Right ventricle myocardium superior (tissue), 1 donor: ENCODE data around the gene ZNF124. TPM values are rescaled to one million over a fixed set of nuclear protein-coding genes. Genes with fewer than 3 reads are reported as not detected.
"Not testable (repeated sequence)": the region's sequence is repeated elsewhere in the genome, so short reads cannot be mapped to it uniquely, and the experiment has no call there.

Source experiments
- ATAC-seq: fragments of 200-7000 bp; cut with Tn5 transposase; one replicate; pipeline ENCODE4 v1.9.1; 2020; ENCODE audit warnings: mild to moderate bottlenecking; ENCODE audit not compliant: poor library complexity
- DNase-seq: peaks from one replicate; pipeline ENCODE4 v3.0.0-alpha.2; 2020
- intact Hi-C: fragments of 100-400 bp; cut with DNase I; formaldehyde crosslinking; loops from one replicate; pipeline ENCODE4 v1.11.2; 2022
- long read RNA-seq: library from polyadenylated mRNA; unstranded; transcript quantifications from one replicate; pipeline ENCODE4 v2.0.0, GENCODE V29; 2021
- total RNA-seq: library from RNA; stranded (reverse); fragmentation: NEBNext Ultra II Directional; extraction: Animal tissue kit (Norgen Biotek cat#: 25700); gene quantifications from one replicate; pipeline ENCODE4 v1.2.1, GENCODE V29; 2021
- donor health status: DM: no; HTN: yes; CAD: no; lungs with severe emphysema.

Gene ZNF124
- total RNA-seq = 6.7 TPM
- long read RNA-seq, partial matches to known transcripts = 0 of 3 reads
- long read RNA-seq, other reads (novel, unspliced or antisense) = 0 of 3 reads

- intact Hi-C loops = not testable (repeated sequence)
- ATAC-seq = peak; percentile 100
Measured at GRCh38 chr1:247171875-247172563, at the start of gene ZNF124. Gene ZNF124 (minus strand): TSS chr1:247172020. CDS start chr1:247171877, 143 bp downstream.

DNA sequence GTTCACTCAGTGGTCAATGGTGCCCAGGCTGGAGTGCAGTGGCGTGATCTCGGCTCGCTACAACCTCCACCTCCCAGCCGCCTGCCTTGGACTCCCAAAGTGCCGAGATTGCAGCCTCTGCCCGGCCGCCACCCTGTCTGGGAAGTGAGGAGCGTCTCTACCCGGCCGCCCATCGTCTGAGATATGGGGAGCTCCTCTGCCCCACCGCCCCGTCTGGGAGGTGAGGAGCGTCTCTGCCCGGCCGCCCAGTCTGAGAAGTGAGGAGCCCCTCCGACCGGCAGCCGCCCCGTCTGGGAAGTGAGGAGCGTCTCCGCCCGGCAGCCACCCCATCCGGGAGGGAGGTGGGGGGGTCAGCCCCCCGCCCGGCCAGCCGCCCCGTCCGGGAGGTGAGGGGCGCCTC lies 48.5 kb upstream of the ZNF124 start:
- ATAC-seq, intact Hi-C loops, DNase-seq: not testable (repeated sequence)

More at GRCh38 chr1:247171875-247172563, at the start of gene ZNF124:
- not testable (repeated sequence) for DNase-seq

DNA sequence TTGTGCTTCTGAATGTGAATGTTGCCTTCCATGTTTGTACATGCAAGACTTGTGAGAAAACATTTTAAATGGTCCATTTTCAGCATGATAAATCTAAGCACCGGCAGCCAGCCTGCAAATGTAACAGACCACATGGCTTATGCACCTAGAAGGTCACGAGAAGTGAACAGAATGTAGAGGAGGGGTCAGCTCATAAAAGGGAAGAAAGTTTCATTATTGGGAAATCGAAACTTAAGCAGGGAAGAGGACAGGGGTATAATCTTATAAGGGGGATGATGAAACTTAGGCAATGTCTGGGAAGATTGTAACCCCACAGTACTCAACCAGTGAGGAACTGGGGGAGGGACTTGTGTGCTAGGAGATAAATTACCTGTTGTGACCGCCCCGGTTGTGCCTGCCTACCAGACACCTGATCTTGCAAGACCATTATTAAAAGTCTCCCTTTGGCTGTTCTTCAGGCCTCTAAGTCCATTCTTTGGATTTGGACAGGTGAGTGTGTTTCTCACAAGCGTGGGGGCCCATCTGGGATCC lies 46.4 kb upstream of the ZNF124 start:
- ATAC-seq (no peak), DNase-seq (no peak)
- intact Hi-C loops = no loop called here

DNA sequence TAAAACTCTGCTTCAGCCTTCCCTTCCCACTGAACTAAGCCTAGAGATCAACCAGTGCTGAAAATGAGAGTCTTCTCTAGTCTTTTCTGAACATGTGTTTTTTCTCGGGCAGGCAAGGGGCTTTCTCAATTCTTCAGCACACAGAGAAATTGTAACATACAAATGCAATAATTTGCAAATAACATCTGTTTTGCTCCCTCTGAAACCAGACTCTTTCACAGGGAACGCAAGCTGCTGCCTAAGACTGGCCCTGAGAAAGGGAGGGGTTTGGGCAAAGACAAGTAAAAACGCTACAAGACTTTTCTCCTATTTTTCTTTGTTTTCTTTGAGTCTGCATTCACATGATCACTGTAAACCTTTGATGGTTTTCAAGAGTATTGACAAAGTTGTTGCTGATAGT lies 44.4 kb upstream of the ZNF124 start:
- DNase-seq (no peak), ATAC-seq (no peak)
- intact Hi-C loops = no loop called here

- no peak for ATAC-seq
- DNase-seq = no peak
- intact Hi-C loops = no loop called here
Measured at GRCh38 chr1:247212627-247213617, 41.1 kb upstream of the ZNF124 start.

- ATAC-seq (no peak), DNase-seq (no peak)
- intact Hi-C loops = no loop called here
Measured at GRCh38 chr1:247212012-247212411, 40.2 kb upstream of the ZNF124 start.

DNA sequence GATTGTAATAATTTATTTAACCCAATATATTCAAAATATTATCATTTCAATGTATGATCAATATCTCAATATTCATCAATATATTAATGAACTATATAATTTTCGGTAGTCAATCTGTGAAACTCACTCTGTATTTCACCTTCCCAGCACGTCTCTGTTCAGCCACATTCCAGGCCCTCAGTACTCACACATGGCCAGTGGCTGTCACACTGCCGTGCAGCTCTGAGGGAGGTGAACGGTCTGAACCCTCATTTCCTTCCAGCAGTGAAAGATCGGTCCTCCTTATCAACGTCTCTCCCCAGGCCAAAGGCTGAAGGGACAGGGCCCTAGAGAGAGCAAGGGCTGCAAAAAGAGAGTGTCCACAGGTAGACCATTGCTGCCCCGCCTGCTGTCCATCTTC lies 39.5 kb upstream of the ZNF124 start:
- intact Hi-C loops = no loop called here
- ATAC-seq (no peak), DNase-seq (no peak)

- peak; percentile 100 for ATAC-seq
- intact Hi-C loops = no loop called here
- peak; percentile 99 for DNase-seq
Measured at GRCh38 chr1:247210376-247211117, 38.7 kb upstream of the ZNF124 start.

- ATAC-seq = peak; percentile 7
- DNase-seq = no peak
- intact Hi-C loops = no loop called here
Measured at GRCh38 chr1:247210062-247210375, 38.2 kb upstream of the ZNF124 start.

DNA sequence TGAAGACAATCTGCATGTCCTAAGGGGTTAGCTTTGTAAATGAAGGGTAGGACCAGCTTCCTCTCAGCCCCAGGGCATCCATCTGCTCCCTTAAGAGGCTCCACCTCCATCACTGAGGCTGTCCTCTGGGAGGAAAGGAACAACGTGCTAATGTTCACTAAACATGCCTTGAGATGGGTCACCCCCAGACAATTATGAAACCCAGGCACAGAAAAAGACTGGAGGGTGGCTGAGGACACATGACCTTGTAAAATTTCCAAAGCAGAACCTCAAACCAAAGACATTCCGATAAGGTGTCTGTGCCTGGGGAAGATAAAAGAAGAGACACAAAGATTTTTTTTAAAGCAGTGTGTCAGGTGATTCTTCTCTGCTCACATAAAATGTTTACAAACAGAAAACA lies 37.6 kb upstream of the ZNF124 start:
- DNase-seq (no peak), ATAC-seq (no peak)
- intact Hi-C loops = no loop called here

DNA sequence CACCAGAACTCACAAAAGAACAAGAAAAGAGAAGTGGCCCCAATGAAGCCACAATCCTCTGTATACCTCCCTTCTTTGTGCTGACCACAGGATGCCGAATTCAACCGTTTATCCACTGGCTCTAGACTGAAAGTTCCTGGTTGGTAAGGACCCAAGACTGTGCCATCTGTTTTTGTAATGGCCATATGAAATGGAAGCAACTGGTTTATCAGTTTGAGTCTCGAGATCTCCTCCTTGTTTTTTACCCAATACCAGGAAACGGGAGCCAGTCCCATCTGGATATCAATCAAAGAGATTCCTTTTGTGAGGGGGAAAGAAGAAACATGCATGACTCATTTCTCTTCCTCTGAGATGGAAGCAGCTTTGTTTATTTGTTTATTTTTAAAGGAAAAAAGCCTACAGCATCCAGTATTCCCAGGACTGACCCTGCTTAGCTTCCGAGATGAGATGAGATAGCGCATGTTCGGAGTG lies 32.4 kb upstream of the ZNF124 start:
- ATAC-seq (no peak), DNase-seq (no peak)
- intact Hi-C loops = no loop called here

DNA sequence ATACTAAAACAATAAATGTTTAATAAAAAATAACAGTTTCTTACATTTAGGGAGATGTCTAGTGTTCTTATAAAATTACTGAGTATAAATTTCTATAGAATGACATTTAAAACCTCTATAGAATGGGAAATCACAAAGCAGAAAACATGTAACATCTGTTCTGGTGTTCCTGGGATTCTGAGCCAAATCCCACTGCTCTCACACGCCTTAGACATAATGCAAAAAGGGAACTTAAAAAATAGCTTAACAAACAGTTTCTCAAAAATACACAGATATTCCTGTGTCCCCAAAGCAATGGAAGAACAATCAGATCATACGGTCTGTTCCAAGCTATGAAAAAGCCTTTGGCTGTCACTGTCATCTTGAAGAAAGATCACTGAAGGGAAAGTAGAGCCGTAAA lies 27.0 kb upstream of the ZNF124 start:
- DNase-seq (no peak), ATAC-seq (no peak)
- intact Hi-C loops = no loop called here

DNA sequence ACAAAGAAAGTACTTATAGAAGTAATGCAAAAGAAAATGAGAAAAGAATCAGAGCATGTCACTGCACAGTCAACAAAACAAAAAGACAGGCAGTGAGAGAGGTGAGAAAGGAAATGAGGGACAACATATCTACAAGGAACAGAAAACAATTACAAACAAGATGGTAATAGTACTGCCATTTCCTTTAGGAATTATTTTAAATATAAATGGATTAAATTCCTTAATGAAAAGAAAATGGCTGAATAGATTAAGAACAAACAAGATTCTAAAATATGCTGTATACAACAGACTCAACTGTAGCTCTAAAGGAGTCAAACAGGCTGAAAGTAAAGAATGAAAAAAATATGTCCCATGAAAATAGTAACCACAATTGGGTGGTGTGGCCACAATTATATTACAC lies 22.1 kb upstream of the ZNF124 start:
- intact Hi-C loops = no loop called here
- ATAC-seq (no peak), DNase-seq (no peak)

- ATAC-seq = no peak
- intact Hi-C loops = no loop called here
- no peak for DNase-seq
Measured at GRCh38 chr1:247189981-247190798, 18.4 kb upstream of the ZNF124 start.

GRCh38 chr1:247185667-247186066 lies 13.8 kb upstream of the ZNF124 start:
- intact Hi-C loops = no loop called here
- ATAC-seq (no peak), DNase-seq (no peak)

- DNase-seq (no peak), ATAC-seq (no peak)
- intact Hi-C loops = no loop called here
Measured at GRCh38 chr1:247184254-247184653, 12.4 kb upstream of the ZNF124 start.

DNA sequence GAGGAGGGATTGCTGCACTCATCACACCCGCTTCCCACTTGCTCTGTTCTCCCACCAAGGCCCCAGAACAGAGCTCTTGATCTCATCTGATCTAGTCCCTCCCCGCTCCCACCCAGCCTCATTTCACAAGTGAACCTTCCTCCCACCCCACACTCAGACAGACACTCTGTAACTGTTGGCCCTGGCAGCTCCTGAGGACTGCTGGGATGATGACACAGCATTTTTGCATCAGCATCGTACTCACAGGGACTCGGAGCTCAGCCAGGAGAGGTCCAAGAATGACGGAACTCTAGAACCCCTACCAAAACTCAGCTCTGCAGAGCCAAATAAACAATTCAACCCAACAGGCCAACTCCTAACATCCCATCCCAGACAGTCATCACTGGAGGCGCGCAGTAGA lies 11.2 kb upstream of the ZNF124 start:
- ATAC-seq (no peak), DNase-seq (no peak)

GRCh38 chr1:247180581-247180980 lies 8.8 kb upstream of the ZNF124 start:
- DNase-seq = no peak
- intact Hi-C loops = no loop called here
- ATAC-seq = no peak

More for the DNA sequence above, 11.2 kb upstream of the ZNF124 start:
- intact Hi-C loops = no loop called here
